ENCODE results near the gene PRKAG2. TPM values are rescaled to one million over a fixed set of nuclear protein-coding genes. Genes with fewer than 3 reads are reported as not detected.
"Not testable (repeated sequence)": the region's sequence is repeated elsewhere in the genome, so short reads cannot be mapped to it uniquely, and the experiment has no call there.

PRKAG2 gene
- total RNA-seq, 1 donor from 2014 or later: 120 TPM

DNA sequence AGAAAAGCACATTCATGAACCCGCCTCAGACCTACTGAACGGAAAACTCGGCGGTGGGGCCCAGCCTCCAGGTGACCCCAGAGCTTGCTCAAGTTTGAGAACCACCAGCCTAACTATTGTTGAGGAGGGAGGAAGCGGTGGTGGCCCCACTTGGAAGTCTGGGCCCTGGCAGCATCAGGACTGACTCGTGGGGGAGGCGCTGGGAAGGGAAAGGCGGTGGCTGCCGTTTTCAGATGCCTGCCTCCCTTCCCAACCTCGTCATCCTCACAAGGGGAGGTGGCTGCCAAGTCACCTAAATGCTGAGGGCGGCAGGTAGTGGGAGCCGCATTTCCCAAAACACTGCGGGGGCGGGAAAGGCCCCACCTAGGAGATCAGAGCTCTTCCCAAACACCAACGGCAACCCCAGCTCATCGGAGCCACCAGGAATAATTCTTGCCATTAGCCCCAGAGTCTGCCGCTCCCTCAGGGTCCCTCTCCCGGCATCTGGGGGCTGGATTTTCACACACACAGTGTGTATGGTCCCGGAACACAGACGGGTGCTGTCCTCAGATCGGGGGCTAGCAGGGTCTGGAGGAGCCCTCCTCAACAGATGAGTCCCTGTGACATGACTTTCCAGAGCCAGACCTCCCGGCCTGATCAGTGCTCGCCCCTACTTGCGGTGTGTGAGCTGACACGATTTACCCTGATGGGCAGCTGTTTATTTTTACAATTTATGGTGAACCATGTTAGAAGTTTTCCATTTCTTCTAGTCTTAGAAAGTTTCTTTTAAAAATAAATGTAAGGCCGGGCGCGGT, 31.3 kb downstream of the PRKAG2 start:
- ATAC-seq (ENCODE audit: poor library complexity) (no peak), DNase-seq (peak; percentile 23)
- intact Hi-C loops (cut with DNase I): no loop called here

DNA sequence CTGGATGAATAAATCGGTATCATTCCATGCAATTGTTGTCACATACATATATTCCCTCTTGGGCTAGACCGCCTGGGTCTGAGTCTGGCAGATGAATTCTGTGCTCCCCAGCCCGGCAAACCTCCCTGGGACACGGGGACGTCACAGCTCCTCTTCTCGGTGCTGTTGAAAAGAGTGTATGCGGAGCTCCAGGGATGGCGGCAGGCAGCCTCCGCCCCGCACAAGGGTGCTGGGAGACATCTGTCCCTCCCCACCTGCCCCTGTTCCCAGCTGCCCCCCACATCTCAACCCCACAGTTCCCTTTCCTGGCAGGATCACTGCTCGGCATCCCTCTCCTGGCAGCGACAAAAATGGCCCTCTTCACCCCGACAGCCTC, 32.1 kb downstream of the PRKAG2 start:
- intact Hi-C loops (cut with DNase I): no loop called here
- ATAC-seq (ENCODE audit: poor library complexity) (no peak), DNase-seq (peak; percentile 22)

- DNase-seq (peak; percentile 16), ATAC-seq (ENCODE audit: poor library complexity) (no peak)
- intact Hi-C loops (cut with DNase I): no loop called here
These were observed 32.7 kb downstream of the PRKAG2 start for GRCh38 chr7:151844071-151844824.

- intact Hi-C loops (cut with DNase I): no loop called here
- DNase-seq: peak; percentile 17
- no peak for ATAC-seq (ENCODE audit: poor library complexity)
These were observed 33.7 kb downstream of the PRKAG2 start for GRCh38 chr7:151843181-151843580.

GRCh38 chr7:151841395-151842051, 35.4 kb downstream of the PRKAG2 start:
- ATAC-seq (ENCODE audit: poor library complexity); intact Hi-C loops (cut with DNase I); DNase-seq: not testable (repeated sequence)

- intact Hi-C loops (cut with DNase I): no loop called here
- ATAC-seq (ENCODE audit: poor library complexity): no peak
- peak; percentile 7 for DNase-seq
These were observed 36.6 kb downstream of the PRKAG2 start for GRCh38 chr7:151840088-151840910.

DNA sequence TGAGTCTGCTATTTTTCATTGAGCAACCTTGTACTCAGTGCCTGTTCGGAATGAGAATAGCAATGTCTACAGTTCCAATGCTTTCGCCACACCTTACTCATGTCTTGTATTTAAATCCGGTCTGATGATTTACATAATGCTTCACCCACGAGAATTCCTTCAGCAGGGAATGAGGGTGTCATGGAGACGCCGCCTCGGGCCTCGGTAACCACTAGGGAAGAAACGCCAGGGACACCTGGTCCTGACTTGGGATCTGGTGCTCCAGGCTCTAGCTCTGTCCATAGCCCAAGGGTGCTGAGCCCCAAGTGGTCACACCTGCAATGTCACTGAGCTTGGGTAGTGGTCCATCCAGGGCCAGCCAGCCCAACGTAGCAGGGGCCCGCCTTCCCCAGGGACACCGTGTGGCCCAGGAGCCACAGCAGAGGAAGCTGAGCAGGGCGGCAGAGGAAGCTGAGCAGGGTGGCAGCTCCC, 37.4 kb downstream of the PRKAG2 start:
- peak; percentile 32 for DNase-seq
- intact Hi-C loops (cut with DNase I): no loop called here
- no peak for ATAC-seq (ENCODE audit: poor library complexity)

GRCh38 chr7:151838861-151839381, 38.0 kb downstream of the PRKAG2 start:
- ATAC-seq (ENCODE audit: poor library complexity) (peak; percentile 73), DNase-seq (peak; percentile 67)
- intact Hi-C loops (cut with DNase I): no loop called here

DNA sequence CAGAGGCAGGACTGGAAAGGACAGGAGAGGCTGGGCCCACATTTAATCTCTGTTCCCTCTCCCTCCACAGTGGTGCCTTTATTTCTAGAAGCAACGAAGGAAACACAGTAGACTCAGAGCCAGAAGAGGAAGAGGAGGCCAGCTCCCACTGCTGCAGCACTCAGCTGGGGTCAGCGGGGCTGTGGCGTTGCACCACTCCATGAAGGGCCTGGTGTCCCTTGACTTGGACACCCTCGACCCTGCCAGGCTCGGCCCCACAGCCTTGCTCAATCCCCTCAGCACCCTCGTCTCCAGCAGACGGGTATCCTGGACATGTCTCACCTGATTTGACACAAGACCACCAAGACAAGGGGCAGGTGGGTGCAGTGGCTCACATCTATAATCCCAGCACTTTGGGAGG, 38.8 kb downstream of the PRKAG2 start:
- DNase-seq (peak; percentile 44), ATAC-seq (ENCODE audit: poor library complexity) (peak; percentile 17)
- intact Hi-C loops (cut with DNase I): no loop called here

DNA sequence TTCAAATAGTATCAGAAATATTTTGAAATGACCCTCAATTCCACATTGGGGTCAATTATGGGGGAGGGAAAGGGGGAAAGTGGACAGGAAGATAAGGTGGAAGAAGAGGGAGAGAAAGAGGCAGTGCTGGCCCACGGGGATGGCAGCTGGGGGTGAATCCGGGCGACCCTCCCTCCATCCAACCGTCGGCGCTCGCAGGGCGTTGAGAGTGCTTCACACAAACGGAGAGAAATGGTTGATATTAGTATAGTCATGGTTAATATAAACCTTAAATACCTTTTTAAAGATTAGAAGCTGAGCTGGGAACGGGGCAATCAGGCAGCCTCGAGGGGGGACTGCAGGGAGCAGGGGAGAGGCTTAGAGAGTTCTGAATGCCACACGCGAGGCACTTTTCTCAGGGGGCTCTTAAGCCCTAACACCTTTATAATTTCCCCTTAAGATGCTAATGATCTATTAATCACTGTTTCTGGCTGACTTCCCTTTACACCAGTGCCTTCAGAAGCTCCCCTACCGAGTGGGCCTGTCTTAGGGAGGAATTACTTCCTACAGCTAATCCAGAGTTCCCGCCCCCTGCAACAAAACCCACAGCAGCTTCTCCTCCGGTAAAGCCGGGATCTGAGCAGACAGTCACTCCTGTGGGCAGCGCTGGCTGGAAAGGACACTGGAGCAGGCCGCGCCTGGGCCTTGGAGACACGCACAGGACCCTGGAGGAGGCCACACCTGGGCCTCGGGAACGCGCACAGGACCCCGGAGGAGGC, 39.5 kb downstream of the PRKAG2 start:
- ATAC-seq (ENCODE audit: poor library complexity) (no peak), DNase-seq (peak; percentile 38)
- intact Hi-C loops (cut with DNase I): no loop called here

- DNase-seq (no peak), ATAC-seq (ENCODE audit: poor library complexity) (no peak)
- intact Hi-C loops (cut with DNase I): no loop called here
These were observed 40.0 kb downstream of the PRKAG2 start for GRCh38 chr7:151836927-151837205.

GRCh38 chr7:151836191-151836926, 40.6 kb downstream of the PRKAG2 start:
- intact Hi-C loops (cut with DNase I): no loop called here
- peak; percentile 25 for DNase-seq
- no peak for ATAC-seq (ENCODE audit: poor library complexity)

DNA sequence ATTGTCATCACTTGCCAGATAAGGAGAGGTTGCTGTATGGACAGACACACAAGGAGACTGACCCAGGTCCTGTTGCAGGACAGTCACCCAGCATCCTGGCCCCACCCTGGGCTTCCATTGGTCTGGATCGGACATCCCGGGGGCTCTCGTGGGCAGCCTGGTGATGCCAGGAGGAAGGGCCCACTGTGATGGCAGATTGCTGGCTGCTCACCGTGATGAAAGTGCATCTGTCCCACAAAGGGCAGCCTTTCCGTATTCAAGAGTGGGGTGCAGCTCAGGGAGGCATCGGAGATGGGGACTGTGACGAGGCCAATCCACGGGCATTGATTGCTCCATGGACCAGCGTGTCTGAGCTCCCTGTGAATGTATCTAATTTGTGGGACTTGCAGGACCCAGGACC, 41.3 kb downstream of the PRKAG2 start:
- intact Hi-C loops (cut with DNase I): no loop called here
- ATAC-seq (ENCODE audit: poor library complexity) (no peak), DNase-seq (peak; percentile 17)

DNA sequence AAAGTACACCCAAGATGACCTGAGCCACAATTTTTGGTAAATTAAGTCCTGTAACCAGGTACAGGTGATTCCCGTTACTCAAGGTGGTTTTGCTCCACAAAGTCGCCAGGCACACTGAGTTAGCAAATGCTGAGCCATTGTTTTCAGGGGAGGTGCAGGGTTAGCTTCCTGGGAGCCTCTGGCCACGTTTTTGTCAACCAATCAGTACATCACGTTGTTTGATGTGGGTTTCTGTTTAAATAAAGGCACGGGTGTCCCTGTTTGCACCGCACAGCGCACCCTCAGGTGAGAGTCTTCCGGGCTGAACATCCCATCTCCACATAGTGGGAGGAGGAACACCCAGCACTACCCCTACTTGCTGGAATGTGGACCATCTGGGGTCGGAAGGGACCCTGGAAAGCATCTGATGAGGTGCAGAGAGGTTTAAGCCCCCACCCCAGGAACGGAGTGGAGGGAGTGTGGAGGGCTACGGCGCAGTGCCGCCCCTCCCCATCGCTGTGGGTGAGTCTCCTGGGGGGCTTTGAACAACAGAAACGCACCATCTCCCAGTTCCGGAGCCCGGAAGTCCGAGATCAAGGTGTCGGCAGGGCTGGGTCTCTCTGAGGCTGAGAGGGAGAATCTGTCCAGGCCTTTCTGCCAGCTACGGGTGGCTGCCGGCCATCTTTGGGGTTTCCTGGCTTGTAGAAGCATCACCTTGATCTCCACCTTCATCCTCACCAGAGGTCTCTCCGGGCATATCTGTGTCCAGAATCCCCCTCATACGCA, 42.5 kb downstream of the PRKAG2 start:
- DNase-seq (peak; percentile 22), ATAC-seq (ENCODE audit: poor library complexity) (no peak)
- intact Hi-C loops (cut with DNase I): no loop called here

DNA sequence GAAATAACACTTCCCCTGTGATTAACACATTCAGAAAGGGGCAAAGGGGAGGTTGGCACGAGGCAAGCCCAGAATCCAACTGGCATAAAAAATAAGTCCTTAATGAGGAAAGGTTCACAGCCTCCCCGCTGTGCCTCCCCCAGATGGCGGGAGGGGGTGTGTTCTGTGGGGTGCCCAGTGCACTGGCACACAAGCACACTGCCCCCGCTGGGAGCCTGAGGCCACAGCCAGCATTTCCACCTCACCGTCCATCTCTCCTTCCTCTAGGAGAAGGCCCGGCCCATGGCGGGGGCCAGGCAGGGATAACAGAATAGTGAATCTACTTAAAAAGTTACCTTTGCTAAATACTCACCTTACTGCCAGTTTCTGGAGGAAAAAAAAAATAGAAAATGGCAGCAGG, 43.2 kb downstream of the PRKAG2 start:
- ATAC-seq (ENCODE audit: poor library complexity): no peak
- DNase-seq: peak; percentile 30
- intact Hi-C loops (cut with DNase I): no loop called here

DNA sequence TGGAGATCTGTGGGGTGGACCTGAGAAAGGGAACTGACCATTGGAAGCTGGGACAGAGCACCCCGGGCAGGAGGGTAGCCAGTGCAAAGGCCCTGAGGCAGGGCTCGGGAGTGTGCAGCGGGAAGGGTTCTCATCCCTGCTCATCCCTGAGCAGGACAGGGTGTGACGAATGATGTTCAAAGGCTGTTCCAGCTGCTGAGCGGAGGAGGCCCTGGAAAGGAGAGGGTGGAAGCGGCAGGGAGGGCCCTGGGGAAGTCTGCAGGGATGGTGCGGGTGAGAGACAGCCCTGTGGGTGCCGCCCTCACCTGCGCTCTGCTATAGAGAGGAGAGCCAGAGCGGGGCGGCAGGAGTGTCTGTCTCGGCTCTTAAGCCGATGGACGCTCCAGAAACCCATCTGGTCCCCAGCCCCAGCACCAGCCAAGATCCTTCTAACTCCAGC, 43.7 kb downstream of the PRKAG2 start:
- DNase-seq (peak; percentile 29), ATAC-seq (ENCODE audit: poor library complexity) (no peak)
- intact Hi-C loops (cut with DNase I): no loop called here

DNA sequence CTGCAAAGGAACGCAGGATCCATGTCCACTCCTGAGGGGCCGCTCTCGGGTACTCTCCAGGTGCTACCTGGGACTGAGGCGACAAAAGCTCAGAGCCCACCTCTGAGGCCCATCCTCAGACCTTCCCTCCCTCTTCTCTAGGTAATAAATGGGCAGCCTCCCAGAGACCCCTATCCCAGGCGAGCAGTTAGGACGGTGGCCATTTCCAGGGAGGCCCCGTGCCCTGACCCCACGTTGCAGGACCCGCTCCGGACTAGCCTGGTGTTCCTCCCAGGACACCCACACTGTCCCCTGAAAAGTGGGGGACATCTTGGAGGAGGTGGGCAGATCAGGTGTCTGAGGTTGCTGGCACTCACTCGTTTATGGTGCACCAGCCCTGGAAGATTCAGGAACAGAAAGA, 44.3 kb downstream of the PRKAG2 start:
- ATAC-seq (ENCODE audit: poor library complexity): no peak
- intact Hi-C loops (cut with DNase I): no loop called here
- peak; percentile 15 for DNase-seq
